Measurements from ENCODE around the gene EDAR. TPM values are rescaled to one million over a fixed set of nuclear protein-coding genes. Genes with fewer than 3 reads are reported as not detected.

Gene EDAR
- total RNA-seq, 6 donors from 2014 or later, result under 0.01 to 0.13 (median 0.09) TPM; not detected in 3

DNA sequence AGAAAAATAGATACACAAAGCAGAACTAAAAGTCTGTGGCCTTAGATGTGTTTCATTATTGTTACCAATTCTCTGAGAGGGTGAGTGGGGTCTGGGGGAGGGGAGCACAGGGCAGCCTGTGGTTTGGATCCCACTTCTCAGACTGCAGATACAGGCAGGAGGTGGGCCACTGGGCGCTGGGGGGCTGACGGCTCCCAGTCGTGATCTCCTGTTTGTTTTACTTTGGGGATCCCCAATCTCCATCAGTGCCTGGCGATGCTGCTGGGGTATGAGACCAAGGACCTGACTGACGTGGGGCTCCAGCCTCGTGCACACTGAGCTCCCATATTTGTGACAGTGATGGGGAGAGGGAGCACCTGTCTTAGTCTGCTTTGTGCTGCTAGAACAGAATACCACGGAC is 54.9 kb downstream of the EDAR start:
- no peak overlapping the region for H3K4me3 ChIP-seq
- no peak overlapping the region for H3K27ac ChIP-seq
- no peaks in the 10 kb centered on the region for H3K36me3 ChIP-seq
- H3K27me3 ChIP-seq, result no peaks in the 10 kb centered on the region
- no peaks in the 10 kb centered on the region for H3K4me1 ChIP-seq
- no peak for ATAC-seq (ENCODE audit: low FRiP score in 2 of 2)
- WGBS, 2 donors, result 86 to 89% methylated on average over 7 of the region's 7 CpGs
- no peak for DNase-seq
- TF ChIP-seq POLR2A (IDR thresholded peaks at IDR 0.05), result no peak
- no peaks in the 10 kb centered on the region for H3K9me3 ChIP-seq

- TF ChIP-seq CTCF (IDR thresholded peaks at IDR 0.05), result no peak
- TF ChIP-seq POLR2AphosphoS5 (IDR thresholded peaks at IDR 0.05), result no peak
- no peak overlapping the region for H3K4me3 ChIP-seq
- WGBS, 2 donors, result 73 to 76% methylated on average over 11 of the region's 11 CpGs
- H3K36me3 ChIP-seq, result no peaks in the 10 kb centered on the region
- no peak for DNase-seq
- no peak for ATAC-seq (ENCODE audit: low FRiP score in 2 of 2)
- no peaks in the 10 kb centered on the region for H3K9me3 ChIP-seq
- H3K27ac ChIP-seq, result no peak overlapping the region
- no peaks in the 10 kb centered on the region for H3K4me1 ChIP-seq
- H3K27me3 ChIP-seq, result no peaks in the 10 kb centered on the region
Observed at GRCh38 chr2:108933691-108934117, 55.3 kb downstream of the EDAR start.

GRCh38 chr2:108932736-108933332 is 56.2 kb downstream of the EDAR start:
- Histone ChIP-seq H3K4me3 (no peak overlapping the region), H3K27ac (no peak overlapping the region), H3K27me3 (no peaks in the 10 kb centered on the region), H3K9me3 (no peaks in the 10 kb centered on the region), H3K4me1 (no peaks in the 10 kb centered on the region), H3K36me3 (no peaks in the 10 kb centered on the region)
- ATAC-seq (ENCODE audit: low FRiP score in 2 of 2) (no peak), DNase-seq (no peak)
- TF ChIP-seq POLR2AphosphoS5 (IDR thresholded peaks at IDR 0.05) (no peak), EP300 (IDR thresholded peaks at IDR 0.05) (no peak), POLR2A (IDR thresholded peaks at IDR 0.05) (no peak), CTCF (IDR thresholded peaks at IDR 0.05) (no peak)
- 69 to 74% methylated on average over 10 of the region's 10 CpGs for WGBS, 2 donors

GRCh38 chr2:108931372-108931771 is 57.6 kb downstream of the EDAR start:
- no peaks in the 10 kb centered on the region for H3K27me3 ChIP-seq
- 91 to 94% methylated on average over 1 of the region's 1 CpG for WGBS, 2 donors
- no peaks in the 10 kb centered on the region for H3K4me1 ChIP-seq
- no peaks in the 10 kb centered on the region for H3K9me3 ChIP-seq
- DNase-seq (no peak), ATAC-seq (ENCODE audit: low FRiP score in 2 of 2) (no peak)
- TF ChIP-seq POLR2AphosphoS5 (IDR thresholded peaks at IDR 0.05) (no peak), CTCF (IDR thresholded peaks at IDR 0.05) (no peak), POLR2A (IDR thresholded peaks at IDR 0.05) (no peak), EP300 (IDR thresholded peaks at IDR 0.05) (no peak)
- H3K27ac ChIP-seq, result no peak overlapping the region
- H3K4me3 ChIP-seq, result no peak overlapping the region
- no peaks in the 10 kb centered on the region for H3K36me3 ChIP-seq

DNA sequence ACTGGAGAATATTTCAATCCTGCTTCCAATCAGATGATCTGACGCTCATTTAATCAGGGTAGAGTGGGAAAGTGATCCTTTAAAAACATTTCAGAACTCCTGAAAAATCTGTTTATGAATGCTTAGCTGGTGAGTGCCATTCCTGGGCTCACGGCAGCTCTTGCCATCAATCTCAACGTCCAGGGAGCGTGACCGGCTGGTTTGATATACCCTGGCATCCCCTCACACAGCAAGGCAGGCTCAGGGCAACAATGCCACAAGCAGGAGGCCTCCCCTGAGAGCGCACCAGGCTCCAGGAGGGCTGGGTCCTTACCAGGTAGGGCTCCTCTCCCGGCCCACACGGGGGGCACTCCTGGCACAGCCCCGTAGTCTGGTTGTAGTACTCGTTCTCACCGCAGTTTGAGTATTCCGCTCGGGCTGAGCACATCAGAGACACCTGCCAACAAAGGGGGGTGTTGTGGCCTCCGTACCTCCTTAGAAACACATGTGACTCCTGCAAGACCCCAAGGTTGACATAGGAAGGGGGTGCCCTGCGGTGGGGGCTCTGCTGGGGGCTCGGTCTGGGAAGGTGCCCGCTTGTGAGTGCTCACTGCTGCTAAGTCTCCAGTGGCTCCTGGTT is 59.1 kb downstream of the EDAR start:
- ATAC-seq (ENCODE audit: low FRiP score in 2 of 2) (no peak), DNase-seq (no peak)
- H3K36me3 ChIP-seq, result no peaks in the 10 kb centered on the region
- TF ChIP-seq CTCF (IDR thresholded peaks at IDR 0.05) (no peak), EP300 (IDR thresholded peaks at IDR 0.05) (no peak), POLR2A (IDR thresholded peaks at IDR 0.05) (no peak), POLR2AphosphoS5 (IDR thresholded peaks at IDR 0.05) (no peak)
- H3K27ac ChIP-seq, result no peak overlapping the region
- H3K9me3 ChIP-seq, result no peaks in the 10 kb centered on the region
- H3K4me1 ChIP-seq, result no peaks in the 10 kb centered on the region
- 89 to 92% methylated on average over 5 to 15 of the region's 17 CpGs for WGBS, 2 donors
- no peak overlapping the region for H3K4me3 ChIP-seq
- no peaks in the 10 kb centered on the region for H3K27me3 ChIP-seq

All from upper lobe of left lung (tissue), 6 donors.